Measurements from ENCODE around the gene SLC22A13. TPM values are rescaled to one million over a fixed set of nuclear protein-coding genes. Genes with fewer than 3 reads are reported as not detected.

Gene SLC22A13
- total RNA-seq, 1 donor from 2014 or later = not detected

DNA sequence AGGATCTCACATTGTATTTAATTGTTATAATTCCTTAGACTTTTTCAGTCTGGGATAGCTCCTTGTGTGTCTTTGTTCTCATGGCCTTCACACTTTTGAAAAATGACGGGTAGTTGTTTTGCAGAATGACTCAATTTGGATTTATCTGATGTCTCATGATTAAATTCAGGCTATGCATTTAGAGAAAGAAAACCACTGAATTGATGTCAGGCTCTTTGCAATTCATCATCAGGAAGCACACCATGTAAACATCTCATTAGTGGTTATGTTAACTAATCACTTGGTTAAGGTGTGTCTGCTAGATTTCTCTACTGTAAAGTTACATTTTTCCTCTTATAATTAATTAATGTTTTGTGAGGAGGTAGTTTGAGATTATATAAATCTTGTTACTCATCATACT, 8.0 kb upstream of the SLC22A13 start:
- ATAC-seq = no peak
- intact Hi-C loops (cut with micrococcal nuclease) = no loop called here
- no peak for DNase-seq

DNA sequence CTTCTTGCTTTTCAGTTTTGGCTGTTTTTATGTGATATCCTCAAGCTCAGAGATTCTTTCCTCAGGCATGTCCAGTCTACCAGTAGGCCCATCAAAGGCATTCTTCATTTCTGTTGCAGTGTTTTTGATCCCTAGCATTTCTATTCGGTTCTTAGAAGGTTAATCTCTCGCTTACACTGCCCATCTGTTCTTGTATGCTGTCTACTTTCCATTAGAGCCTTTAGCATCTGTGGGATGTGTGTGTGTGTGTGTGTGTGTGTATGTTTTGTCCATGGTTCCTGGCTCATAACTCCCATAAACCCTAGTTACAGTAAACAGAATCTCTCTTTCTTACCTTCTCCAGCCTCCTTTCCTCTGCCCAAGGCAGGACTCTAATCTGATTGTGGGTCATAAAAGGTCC, 5.1 kb upstream of the SLC22A13 start:
- intact Hi-C loops (cut with micrococcal nuclease) = no loop called here
- no peak for DNase-seq
- ATAC-seq = no peak

DNA sequence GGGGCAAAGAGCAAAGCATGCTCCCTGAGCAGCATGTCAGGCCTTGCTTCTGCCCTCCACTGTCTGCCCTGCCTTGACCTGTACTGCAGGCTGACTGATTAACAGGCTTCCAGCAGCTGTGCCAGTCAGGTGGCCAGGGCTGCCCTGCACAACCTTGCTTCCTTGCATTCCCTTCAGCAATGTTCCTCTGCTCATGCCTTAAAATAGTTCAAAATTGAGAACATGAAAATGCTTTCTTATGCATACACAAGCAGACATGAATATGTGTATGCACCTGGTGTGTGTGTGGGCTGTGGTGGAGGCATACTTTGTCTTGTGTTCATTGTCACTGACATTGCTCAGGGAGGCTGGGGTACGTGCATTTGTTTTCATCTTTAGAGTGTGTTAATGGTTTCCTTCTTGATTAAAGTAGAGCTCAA, 1.2 kb upstream of the SLC22A13 start:
- DNase-seq (peak; percentile 53), ATAC-seq (peak; percentile 95)
- intact Hi-C loops (cut with micrococcal nuclease) = no loop called here

DNA sequence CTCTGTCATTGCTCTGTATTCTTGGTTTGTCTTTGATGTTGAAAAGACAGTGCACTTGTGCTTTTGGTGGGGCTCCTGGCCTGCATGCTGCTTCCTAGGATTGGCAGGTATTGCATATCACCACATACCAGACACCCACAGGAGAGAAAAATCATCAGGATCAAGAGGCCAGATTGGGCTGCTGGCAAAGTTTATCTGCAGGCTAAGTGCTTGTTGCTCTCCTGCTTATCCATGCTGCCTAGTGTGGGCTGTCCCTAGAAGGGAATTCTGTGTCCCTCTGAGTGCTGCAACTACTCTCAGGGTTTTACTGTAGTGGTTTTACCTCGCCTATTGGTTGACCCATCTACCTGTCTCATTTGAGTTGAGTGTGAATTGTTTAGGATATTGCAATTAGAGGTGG, 833 bp upstream of the SLC22A13 start:
- intact Hi-C loops (cut with micrococcal nuclease) = no loop called here
- DNase-seq = no peak
- peak; percentile 78 for ATAC-seq

DNA sequence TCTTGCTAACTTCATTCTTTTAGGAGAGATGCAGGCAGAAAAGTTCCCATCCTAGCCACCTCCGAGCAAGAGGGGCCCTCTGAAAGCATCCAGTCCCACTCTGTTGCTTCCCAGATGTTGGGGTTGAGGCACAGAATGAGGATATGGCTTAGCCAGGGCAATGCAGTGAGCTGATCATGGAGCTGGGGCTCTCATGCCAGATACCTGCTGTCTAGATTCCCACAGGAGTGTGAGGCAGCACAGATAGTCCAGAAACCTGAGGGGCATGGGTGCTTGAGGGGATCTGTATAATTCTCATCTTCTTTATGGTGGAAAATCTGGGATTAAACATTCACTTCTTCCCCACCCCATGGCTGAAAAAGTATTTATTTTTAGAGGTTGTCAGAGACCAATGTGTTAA, 1.2 kb downstream of the SLC22A13 start:
- intact Hi-C loops (cut with micrococcal nuclease) = no loop called here
- DNase-seq = no peak
- no peak for ATAC-seq

DNA sequence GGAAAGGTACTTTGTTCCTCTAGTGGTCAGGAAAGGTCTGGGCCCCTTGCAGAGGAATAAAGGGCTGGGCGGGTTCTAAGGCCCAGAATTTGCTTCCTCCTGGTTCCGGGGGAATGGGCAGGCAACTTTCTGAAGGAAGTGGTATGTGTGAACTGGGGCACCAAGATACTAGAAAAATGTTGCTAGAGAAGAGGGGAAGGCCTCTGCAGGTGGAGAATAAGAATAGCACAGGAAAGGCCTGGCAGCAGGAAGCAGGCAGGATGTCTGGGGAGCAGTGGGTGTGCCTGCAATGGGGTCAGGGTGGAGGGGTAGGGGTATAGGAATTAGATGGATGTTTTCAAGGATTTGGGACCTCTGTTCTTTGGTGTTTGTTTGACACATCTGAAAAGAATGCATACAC, 2.0 kb downstream of the SLC22A13 start:
- ATAC-seq (no peak), DNase-seq (no peak)
- intact Hi-C loops (cut with micrococcal nuclease) = no loop called here

DNA sequence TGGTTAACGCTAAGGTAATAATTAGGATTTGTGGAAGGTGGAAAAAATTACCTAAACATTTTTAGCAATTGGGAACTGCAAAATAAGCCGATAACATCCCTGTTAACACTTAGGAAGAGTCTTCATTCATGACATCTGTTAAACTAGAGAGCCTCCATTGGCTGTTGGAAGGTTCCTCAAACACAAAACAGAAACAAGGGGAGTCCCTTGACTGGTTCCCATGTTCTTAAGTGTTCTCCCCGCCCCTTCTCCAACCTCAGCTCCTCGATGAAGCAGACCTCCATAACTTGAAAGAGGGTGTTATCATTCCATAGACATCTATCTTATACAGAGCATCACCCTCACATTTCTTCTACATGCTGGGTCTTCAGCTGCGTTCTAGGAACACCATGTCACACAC, 2.5 kb downstream of the SLC22A13 start:
- ATAC-seq (no peak), DNase-seq (no peak)
- intact Hi-C loops (cut with micrococcal nuclease) = no loop called here

DNA sequence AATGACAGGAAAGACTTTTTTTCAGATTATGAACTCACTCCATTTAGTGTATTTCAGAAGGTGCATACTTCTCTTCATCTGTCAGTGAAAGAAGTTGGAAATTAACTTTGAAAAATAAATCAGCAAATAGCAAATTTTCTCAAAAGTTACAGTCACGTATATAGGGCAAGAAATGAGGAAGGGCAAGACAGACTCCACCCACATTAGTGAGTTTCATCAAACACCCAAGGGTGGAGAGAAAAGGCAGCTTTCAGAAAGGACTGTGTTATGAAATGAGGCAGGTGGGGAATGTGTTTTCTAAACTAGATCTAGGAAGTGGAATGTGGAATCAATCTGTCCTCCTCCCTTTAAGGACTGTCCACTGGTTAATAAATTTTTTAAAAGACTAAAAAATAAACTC, 2.9 kb downstream of the SLC22A13 start:
- no peak for DNase-seq
- intact Hi-C loops (cut with micrococcal nuclease) = no loop called here
- ATAC-seq = no peak

DNA sequence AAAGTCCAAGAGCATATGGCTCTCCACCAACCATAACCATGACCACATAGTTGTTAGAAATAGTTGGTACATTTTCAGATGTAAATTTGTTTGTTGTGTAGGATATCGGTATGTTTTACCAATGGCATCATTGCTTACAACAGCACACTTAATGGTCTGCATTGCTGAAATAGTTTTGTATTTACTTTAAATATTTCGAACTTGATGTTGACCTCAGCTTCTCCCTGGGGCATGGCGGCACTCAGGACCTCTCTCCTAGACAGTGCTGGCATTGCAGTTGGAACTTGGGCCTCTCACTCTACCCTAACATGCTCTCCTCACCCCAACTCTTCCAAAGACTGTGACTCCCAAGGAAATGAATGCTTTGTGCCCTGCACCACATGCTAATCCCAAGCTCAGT, 5.0 kb downstream of the SLC22A13 start:
- DNase-seq (no peak), ATAC-seq (no peak)
- intact Hi-C loops (cut with micrococcal nuclease) = no loop called here

DNA sequence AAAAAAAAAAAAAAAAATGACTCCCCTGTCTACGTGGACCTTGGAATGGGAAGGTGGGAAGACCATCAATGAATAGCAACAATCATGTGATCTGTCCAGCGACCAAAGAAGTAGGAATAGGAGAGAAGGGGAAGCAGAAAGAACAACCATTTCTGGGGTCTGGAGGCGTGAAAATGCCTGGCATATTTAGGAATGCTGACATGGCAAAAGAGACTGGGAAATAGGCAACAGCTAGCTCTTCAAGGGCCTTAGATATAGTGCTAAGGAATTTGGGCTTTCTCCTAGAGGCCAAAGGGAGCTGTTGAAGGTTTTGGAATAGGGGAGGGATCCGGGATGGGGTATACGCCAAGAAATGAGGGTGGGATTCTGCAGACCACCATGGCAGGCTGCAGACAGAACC, 5.9 kb downstream of the SLC22A13 start:
- DNase-seq (no peak), ATAC-seq (no peak)
- intact Hi-C loops (cut with micrococcal nuclease) = no loop called here

DNA sequence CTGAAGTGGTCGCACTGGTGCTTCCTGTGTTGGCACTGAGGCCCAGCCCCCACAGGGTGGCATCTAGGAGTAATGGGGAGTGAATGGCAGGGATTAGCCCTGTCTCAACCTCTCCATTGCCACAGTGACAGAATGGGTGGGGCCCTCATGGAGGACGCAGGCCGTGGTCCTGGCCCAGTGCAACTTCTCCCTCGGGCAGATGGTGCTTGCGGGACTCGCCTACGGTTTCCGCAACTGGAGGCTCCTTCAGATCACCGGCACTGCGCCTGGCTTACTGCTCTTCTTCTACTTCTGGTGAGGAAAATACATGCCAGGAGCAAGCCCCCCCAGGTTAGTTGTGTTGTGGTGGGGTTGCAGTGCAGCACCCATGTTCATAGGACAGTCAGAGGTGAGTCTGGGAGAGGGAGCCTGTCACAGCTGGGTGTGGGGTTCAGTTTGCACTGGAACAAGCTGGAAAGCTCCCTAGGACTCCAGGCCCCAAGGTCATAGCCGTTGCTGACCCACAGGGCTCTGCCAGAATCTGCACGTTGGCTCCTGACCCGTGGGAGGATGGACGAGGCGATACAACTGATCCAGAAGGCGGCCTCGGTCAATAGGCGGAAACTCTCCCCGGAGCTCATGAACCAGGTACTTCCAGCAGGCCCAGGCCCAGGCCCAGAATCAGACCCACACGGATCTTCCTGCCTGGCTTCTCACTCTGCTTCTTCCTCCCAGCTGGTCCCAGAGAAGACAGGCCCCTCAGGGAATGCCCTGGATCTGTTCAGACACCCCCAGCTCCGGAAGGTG, 9.4 kb downstream of the SLC22A13 start:
- ATAC-seq (no peak), DNase-seq (no peak)

DNA sequence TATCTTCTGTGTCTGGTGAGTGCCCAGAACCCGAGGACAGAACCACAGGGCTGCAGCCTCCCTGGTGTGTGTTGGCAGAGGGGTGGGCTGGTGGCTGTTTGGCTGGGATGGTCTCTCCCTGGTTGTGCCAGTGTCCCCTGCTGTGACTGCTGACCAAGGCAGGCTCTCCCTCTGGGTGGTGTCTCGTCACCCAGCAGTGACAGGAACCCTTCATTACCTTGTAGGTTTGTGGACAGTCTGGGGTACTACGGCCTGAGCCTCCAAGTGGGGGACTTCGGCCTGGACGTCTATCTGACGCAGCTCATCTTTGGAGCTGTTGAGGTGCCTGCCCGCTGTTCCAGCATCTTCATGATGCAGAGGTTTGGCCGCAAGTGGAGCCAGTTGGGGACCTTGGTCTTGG, 10.0 kb downstream of the SLC22A13 start:
- intact Hi-C loops (cut with micrococcal nuclease) = no loop called here
- DNase-seq = no peak
- ATAC-seq = no peak

More for the DNA sequence above, 9.4 kb downstream of the SLC22A13 start:
- intact Hi-C loops (cut with micrococcal nuclease) = no loop called here

DNA sequence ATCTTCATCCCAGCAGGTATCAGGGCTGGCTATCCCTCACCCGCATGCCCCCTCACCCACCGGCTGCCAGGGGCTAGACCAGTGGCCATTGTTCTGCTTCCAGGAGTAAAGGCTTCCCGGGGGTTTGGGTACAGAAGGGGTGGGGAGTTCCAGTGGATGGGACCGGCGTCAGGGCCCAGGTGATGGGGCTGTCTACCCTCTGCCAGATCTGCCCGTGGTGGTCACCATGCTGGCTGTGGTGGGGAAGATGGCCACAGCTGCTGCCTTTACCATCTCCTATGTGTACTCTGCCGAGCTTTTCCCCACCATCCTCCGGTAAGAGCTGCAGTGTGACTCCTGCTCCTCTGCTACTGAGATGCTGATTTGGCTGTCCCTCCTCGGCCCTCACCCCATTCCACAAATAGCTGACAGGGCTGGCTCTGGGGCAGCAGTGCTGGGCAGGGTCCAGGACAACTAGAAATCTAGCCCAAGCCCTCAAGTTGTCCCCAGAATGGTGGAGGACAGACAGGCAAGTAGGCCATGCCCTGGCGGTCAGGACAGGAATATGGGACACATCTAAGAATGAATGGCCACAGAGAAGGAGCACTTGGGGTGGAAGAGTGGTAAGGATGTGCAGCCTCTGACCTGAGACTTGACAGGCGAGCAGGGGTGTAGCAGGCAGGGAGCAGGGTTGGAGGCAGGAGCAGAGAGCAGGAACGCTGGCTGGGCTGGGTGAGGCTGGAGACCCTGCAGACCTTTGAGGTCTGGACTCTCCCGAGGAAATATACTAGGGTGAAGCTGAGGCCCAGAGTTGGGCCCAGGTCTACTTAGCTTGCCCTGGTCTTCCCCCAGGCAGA, 10.7 kb downstream of the SLC22A13 start:
- intact Hi-C loops (cut with micrococcal nuclease) = no loop called here
- no peak for DNase-seq
- peak; percentile 25 for ATAC-seq

DNA sequence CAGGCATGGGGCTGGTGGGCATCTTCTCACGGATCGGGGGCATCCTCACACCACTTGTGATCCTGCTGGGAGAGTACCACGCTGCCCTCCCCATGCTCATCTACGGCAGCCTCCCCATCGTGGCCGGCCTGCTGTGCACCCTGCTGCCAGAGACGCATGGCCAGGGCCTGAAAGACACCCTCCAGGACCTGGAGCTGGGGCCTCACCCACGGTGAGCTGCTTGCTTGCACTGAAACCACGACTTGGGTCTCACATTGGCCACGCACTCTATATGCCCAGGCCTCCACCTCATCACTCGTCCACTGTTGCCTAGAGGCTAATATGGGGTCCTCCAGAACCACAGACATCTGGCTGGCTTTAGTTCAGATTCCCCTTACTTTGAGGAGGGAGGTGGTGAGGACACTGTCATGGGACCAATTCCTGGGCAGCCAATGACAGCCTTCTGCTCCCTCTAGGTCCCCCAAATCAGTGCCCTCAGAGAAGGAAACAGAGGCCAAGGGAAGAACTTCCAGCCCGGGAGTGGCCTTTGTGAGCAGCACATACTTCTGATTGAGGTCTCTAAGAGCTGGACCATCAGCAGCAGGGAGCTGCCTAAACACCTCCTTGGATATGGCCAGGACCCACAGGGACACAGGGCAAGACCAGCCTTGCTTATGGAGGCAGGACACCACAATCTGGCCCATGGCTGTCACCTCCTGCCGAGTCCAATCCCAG, 11.5 kb downstream of the SLC22A13 start:
- DNase-seq (no peak), ATAC-seq (no peak)
- intact Hi-C loops (cut with micrococcal nuclease) = no loop called here

DNA sequence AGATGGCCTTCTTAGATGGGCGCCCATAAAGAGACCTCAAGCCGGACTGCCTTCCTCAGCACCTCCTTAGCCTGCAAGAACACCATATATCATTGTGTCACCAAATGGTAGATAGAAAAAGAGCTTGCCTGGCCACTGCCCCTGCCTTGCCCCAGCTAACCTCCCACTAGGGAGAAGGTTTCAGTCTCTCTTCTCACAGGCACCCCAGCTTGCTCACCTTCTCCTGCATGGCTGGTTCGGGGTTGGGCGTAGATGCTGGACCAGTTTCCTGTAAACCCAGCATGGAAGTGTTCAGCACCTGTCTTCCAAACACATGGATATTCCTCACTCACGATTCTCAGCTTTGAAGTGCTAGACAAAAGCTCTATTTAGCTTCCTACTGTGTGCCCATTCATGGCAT, 13.2 kb downstream of the SLC22A13 start:
- no peak for ATAC-seq
- intact Hi-C loops (cut with micrococcal nuclease) = no loop called here
- no peak for DNase-seq

DNA sequence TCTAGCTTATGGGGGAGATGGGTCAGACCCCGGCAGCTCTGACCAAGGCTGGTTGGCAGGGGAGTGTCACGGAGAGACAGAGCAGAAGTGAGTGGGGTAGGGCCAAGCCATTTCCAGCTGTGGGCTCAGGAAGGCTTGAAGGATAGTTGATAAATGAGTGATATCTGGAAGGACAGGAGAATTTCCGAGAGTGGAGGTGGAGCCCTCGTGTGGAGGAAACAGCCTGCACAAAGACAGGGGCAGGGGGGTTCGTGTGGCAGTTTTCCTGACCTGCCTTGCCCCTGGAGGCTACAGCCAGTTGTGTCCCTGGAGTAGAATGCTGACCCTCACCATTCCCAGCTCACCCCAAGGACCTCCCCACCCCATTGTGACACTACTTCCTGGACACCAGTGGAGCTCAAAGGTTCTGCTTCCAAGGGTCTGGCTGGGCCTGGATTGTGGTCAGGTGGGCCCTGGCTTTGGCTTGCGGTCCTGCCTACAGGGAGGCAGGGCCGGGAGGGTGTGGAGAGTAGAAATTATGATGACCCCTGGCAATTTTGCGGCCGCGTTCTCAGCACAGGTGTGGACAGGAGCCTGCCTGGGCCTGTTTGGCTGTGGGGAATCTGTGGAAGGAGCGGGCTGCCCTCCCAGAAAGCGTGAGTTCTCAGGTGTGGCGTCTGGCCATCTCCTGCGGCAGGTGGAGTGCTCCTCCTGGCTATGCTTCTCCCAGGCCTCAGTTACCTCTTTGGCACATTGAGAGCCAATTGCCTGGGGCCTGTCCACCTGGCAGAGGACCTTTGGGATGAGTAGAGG, 16.5 kb downstream of the SLC22A13 start, which contains the start of gene SLC22A14:
TSS of gene SLC22A14 (plus strand) at position 400 of the 792 bp plus-strand sequence. CDS start 23,733 bp downstream, outside the sequence.
- intact Hi-C loops (cut with micrococcal nuclease) = no loop called here

DNA sequence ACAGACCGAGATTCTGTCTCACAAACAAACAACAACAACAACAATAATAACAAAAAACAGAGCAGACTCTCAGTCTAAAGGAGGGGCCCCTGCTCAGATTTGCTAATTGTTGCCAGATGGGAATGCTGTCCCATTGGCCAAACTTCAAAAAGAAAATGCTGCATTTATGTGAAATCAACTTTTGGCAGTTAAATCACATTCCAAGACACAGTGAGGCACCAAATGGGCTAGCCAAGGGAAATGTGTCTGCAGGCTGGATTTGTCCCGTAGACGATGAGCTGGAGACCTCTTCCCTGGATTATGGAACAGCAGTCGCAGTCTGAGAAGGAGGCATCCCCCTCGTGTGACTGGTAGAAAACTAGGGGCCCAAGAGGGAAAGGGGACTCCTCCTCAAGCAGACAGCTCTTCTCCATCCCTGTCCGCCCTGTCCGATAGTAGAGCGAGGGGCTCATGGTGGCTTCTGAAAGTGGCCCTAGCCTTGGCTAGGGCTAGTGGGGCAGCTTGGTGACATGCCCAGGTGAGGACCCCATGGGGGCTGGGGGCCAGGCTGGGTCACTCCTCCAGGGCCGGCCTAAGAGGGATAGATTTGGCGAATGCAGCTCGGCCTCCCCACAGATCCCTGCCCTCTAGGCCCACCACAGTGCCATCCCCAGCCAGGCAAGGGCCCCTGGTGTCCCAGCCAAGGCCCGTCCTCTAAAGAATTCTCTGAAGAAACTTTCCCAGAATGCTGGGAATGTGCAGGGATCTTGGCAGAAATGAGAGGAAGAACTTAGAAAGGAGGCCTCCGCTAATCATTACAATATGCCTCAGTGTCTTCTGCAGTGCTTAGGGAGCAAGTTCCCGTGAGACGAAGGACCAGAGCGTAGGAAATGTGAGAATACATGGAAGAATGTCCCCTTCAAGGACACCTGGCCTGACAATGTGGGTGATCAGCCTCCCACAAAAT, 18.5 kb downstream of the SLC22A13 start:
- intact Hi-C loops (cut with micrococcal nuclease) = no loop called here
- ATAC-seq (no peak), DNase-seq (no peak)

More for the DNA sequence above, 16.5 kb downstream of the SLC22A13 start, which contains the start of gene SLC22A14:
- DNase-seq (no peak), ATAC-seq (no peak)

DNA sequence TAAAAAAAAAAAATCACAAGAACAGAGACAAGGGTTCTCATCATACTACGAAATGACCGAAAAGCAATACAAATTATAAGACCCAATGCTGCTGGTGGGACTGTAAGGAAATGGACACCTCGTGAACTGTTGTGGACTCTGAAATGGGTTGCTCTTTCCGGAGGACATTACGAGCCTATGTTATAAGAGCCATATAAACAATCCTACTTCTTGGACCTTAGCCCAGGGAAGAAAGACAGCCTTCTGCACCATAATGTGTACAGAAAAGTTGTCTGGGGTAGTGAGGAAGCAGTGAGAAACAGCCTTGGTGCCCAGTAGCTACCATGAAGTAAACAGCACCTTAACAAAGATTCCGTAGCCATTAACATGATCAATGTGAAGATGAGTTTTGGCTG, 19.1 kb downstream of the SLC22A13 start:
- intact Hi-C loops (cut with micrococcal nuclease) = no loop called here
- no peak for DNase-seq
- no peak for ATAC-seq

All from left ventricle myocardium superior (tissue), 1 donor.